Measurements from ENCODE around the gene DUOXA1. TPM values are rescaled to one million over a fixed set of nuclear protein-coding genes. Genes with fewer than 3 reads are reported as not detected.

The DUOXA1 gene
- total and polyA plus RNA-seq, 9 of the 15 experiments (the other 6 are each of a cell fraction or from before 2014, with no cell fraction given): 0.17 to 0.74 (median 0.24) TPM; not detected in 6

DNA sequence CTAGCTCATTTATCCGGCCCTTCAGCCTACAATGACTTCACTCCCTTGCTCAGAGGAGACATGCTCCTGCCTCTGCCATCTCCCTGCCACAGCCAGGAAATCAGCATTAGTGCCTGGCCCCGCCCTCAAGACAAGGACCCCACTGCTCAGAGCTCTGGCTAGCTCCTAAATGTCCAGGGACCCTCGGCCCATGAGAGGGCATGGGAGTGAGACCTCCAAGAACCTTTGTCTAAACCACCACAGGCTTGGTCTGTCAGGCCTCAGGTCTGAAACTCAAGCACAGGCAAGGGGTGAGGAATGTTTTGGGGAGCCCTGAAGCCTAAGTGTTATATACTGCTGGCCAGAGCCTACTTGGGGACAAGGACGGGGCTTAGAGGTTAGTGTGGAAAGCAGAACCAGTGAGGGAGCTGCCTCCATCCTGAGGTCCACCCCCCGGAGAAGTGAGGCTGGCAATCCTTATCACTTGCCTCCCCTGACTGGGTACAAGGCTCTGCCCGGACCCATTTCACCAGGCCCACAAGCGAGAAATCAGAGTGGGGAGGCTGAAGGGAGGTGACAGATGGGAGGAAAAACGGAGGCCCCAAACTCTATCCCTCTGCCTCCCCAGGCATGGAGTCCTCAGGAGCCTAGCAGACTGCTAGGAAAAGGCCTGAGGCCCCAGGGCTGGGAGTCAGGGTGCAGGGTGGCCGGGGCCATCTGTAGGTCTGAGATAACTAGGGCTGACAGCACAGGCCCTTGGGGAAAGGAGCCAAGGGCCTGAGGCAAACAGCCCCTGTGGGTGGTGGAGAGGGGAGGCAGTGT, 39.3 kb upstream of the DUOXA1 start (continued):
- TF ChIP-seq MYBL2 (IDR thresholded peaks at IDR 0.05; ENCODE audit: low read depth) (no peak), MYBL2 (CRISPR knock-in tag; IDR thresholded peaks at IDR 0.05; ENCODE audit: borderline replicate concordance) (no peak), MECOM (CRISPR knock-in tag; IDR thresholded peaks at IDR 0.05) (no peak), NCOA6 (IDR thresholded peaks at IDR 0.05) (no peak), ZNF41 (CRISPR knock-in tag; conservative IDR thresholded peaks at IDR 0.05) (no peak), ETS2 (tag; IDR thresholded peaks at IDR 0.05; ENCODE audit: borderline replicate concordance, poor library complexity, severe bottlenecking) (no peak), RFX7 (CRISPR knock-in tag; IDR thresholded peaks at IDR 0.05) (no peak), SREBF2 (CRISPR knock-in tag; IDR thresholded peaks at IDR 0.05) (no peak), ZBTB7A (IDR thresholded peaks at IDR 0.05; ENCODE audit: borderline replicate concordance, control insufficient read depth, low read depth, low read length) (peak; percentile 13; the same call in 1 of the 2 replicates), KDM4B (IDR thresholded peaks at IDR 0.05; ENCODE audit: borderline replicate concordance in 2 of 2, low read depth in 1 of 2) (no peak), EZH2 (IDR thresholded peaks at IDR 0.05; ENCODE audit: borderline replicate concordance, low read depth, low read length) (no peak), MCM7 (IDR thresholded peaks at IDR 0.05) (no peak), TAL1 (IDR thresholded peaks at IDR 0.05) (peak; percentile 76), KLF1 (tag; IDR thresholded peaks at IDR 0.05) (no peak), ZFP36 (IDR thresholded peaks at IDR 0.05; ENCODE audit: low read depth, low read length, partially characterized antibody) (no peak), ELF4 (CRISPR knock-in tag; IDR thresholded peaks at IDR 0.05) (no peak), KDM1A (IDR thresholded peaks at IDR 0.05) (0 out of 4 replicates have a peak, but pooled peaks of 1 of the 2 experiments have one; percentile 8), NFIC (IDR thresholded peaks at IDR 0.05) (peak; percentile 66), BRD9 (IDR thresholded peaks at IDR 0.05; ENCODE audit: low read depth, partially characterized antibody) (no peak), XRCC3 (IDR thresholded peaks at IDR 0.05) (no peak), NFRKB (IDR thresholded peaks at IDR 0.05; ENCODE audit: low read depth) (peak; percentile 44; the same call in 1 of the 2 replicates), NFATC3 (IDR thresholded peaks at IDR 0.05) (no peak), CBFA2T2 (conservative IDR thresholded peaks at IDR 0.05) (peak; percentile 67), ZNF263 (CRISPR knock-in tag; IDR thresholded peaks at IDR 0.05; ENCODE audit: borderline replicate concordance) (no peak), ZNF184 (CRISPR knock-in tag; IDR thresholded peaks at IDR 0.05) (no peak), HDAC2 (IDR thresholded peaks at IDR 0.05) (0 out of 2 replicates have a peak, but pooled peaks have one; percentile 42), JUND (IDR thresholded peaks at IDR 0.05; ENCODE audit: borderline replicate concordance, low read depth, low read length) (peak; percentile 12; the same call in 1 of the 2 replicates), JUND (tag; IDR thresholded peaks at IDR 0.05; ENCODE audit: borderline replicate concordance, low read depth, low read length) (no peak), ZNF274 (IDR thresholded peaks at IDR 0.05; ENCODE audit: borderline replicate concordance, low read depth, low read length) (no peak), PPARD (CRISPR knock-in tag; IDR thresholded peaks at IDR 0.05) (no peak)
- TF ChIP-seq, protein P1, sequence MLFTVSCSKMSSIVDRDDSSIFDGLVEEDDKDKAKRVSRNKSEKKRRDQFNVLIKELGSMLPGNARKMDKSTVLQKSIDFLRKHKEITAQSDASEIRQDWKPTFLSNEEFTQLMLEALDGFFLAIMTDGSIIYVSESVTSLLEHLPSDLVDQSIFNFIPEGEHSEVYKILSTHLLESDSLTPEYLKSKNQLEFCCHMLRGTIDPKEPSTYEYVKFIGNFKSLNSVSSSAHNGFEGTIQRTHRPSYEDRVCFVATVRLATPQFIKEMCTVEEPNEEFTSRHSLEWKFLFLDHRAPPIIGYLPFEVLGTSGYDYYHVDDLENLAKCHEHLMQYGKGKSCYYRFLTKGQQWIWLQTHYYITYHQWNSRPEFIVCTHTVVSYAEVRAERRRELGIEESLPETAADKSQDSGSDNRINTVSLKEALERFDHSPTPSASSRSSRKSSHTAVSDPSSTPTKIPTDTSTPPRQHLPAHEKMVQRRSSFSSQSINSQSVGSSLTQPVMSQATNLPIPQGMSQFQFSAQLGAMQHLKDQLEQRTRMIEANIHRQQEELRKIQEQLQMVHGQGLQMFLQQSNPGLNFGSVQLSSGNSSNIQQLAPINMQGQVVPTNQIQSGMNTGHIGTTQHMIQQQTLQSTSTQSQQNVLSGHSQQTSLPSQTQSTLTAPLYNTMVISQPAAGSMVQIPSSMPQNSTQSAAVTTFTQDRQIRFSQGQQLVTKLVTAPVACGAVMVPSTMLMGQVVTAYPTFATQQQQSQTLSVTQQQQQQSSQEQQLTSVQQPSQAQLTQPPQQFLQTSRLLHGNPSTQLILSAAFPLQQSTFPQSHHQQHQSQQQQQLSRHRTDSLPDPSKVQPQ (CRISPR knock-in tag; IDR thresholded peaks at IDR 0.05; ENCODE audit: borderline replicate concordance): no peak
